Erythroblast (primary cell): ENCODE data around the gene HDHD5.

Source experiments
- GATA1 ChIP-seq: IDR thresholded peaks from 2 replicates; pipeline ENCODE4 v1.6.1; 2011; ENCODE audit warnings: low read depth, mild to moderate bottlenecking, control low read depth, low read length, moderate library complexity
- POLR2A ChIP-seq: IDR thresholded peaks from 2 replicates; pipeline ENCODE4 v1.6.1; 2011; ENCODE audit warnings: mild to moderate bottlenecking, low read length

- TF ChIP-seq POLR2A, result no peak
- TF ChIP-seq GATA1, result no peak
Measured at GRCh38 chr22:17140826-17141766, 18.0 kb downstream of the HDHD5 start.
